Testis (tissue), 2 donors: ENCODE data around the gene TBCA.

ENCODE experiments used
- POLR2A ChIP-seq: fragments of 450-650 bp; IDR thresholded peaks from one replicate; pipeline ENCODE4 v1.6.1; 2017; ENCODE audit warnings: antibody characterized with exemption, mild to moderate bottlenecking, moderate library complexity
- TF ChIP-seq, protein P1 (sequence below), 3 experiments: fragments of 450-650 bp in 2 of 3; fragments of 200-600 bp in 1 of 3; sonication (generic) in 1 of 3; IDR thresholded peaks; one replicate each; pipeline ENCODE4 v1.5.1; 2016 to 2019; ENCODE audit warnings: antibody characterized with exemption in 3 of 3, mild to moderate bottlenecking in 2 of 3, moderate library complexity in 1 of 3

- TF ChIP-seq, protein P1, sequence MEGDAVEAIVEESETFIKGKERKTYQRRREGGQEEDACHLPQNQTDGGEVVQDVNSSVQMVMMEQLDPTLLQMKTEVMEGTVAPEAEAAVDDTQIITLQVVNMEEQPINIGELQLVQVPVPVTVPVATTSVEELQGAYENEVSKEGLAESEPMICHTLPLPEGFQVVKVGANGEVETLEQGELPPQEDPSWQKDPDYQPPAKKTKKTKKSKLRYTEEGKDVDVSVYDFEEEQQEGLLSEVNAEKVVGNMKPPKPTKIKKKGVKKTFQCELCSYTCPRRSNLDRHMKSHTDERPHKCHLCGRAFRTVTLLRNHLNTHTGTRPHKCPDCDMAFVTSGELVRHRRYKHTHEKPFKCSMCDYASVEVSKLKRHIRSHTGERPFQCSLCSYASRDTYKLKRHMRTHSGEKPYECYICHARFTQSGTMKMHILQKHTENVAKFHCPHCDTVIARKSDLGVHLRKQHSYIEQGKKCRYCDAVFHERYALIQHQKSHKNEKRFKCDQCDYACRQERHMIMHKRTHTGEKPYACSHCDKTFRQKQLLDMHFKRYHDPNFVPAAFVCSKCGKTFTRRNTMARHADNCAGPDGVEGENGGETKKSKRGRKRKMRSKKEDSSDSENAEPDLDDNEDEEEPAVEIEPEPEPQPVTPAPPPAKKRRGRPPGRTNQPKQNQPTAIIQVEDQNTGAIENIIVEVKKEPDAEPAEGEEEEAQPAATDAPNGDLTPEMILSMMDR (IDR thresholded peaks at IDR 0.05), result no peak
- TF ChIP-seq POLR2A, result no peak
Measured at GRCh38 chr5:77795846-77796245, 19.7 kb upstream of the TBCA start.
